ENCODE data around the gene MACROD2.
A peak's percentile ranks its signal among the peaks of the same experiment; 100 is the strongest.
"Not testable (repeated sequence)": the region's sequence is repeated elsewhere in the genome, so short reads cannot be mapped to it uniquely, and the experiment has no call there.

The MACROD2 gene

GRCh38 chr20:13995086-13995665 is at the start of gene MACROD2:
MACROD2 (plus strand) TSS chr20:13995516.
- peak; percentile 88 for DNase-seq

- DNase-seq, result no peak
Observed at GRCh38 chr20:13947719-13948118, 47.6 kb upstream of the MACROD2 start.

GRCh38 chr20:13953227-13953626 is 42.1 kb upstream of the MACROD2 start:
- no peak for DNase-seq

GRCh38 chr20:13960119-13960518 is 35.2 kb upstream of the MACROD2 start:
- DNase-seq, result no peak

GRCh38 chr20:13960525-13960924 is 34.8 kb upstream of the MACROD2 start:
- DNase-seq, result no peak

GRCh38 chr20:13984211-13984610 is 11.1 kb upstream of the MACROD2 start:
- DNase-seq, result no peak

- DNase-seq, result no peak
Observed at GRCh38 chr20:13990465-13990864, 4.9 kb upstream of the MACROD2 start, which contains the start of gene SEL1L2. SEL1L2 (minus strand) TSS chr20:13990614; CDS start chr20:13990534, 80 bp downstream.

- DNase-seq, result no peak
Observed at GRCh38 chr20:13991311-13991710, 4.0 kb upstream of the MACROD2 start.

GRCh38 chr20:13991955-13992354 is 3.4 kb upstream of the MACROD2 start:
- DNase-seq, result not testable (repeated sequence)

GRCh38 chr20:13995841-13996240 is 525 bp downstream of the MACROD2 start:
- DNase-seq, result no peak

GRCh38 chr20:13996265-13996664 is 949 bp downstream of the MACROD2 start:
- DNase-seq, result no peak

- no peak for DNase-seq
Observed at GRCh38 chr20:14000917-14001316, 5.6 kb downstream of the MACROD2 start.

- no peak for DNase-seq
Observed at GRCh38 chr20:14005996-14006395, 10.7 kb downstream of the MACROD2 start.

GRCh38 chr20:14009208-14009607 is 13.9 kb downstream of the MACROD2 start:
- DNase-seq, result no peak

GRCh38 chr20:14012671-14013070 is 17.4 kb downstream of the MACROD2 start:
- DNase-seq, result no peak

- DNase-seq, result no peak
Observed at GRCh38 chr20:14030991-14031390, 35.7 kb downstream of the MACROD2 start.

GRCh38 chr20:14033310-14033709 is 38.0 kb downstream of the MACROD2 start:
- DNase-seq, result no peak

- DNase-seq, result no peak
Observed at GRCh38 chr20:14036567-14036966, 41.3 kb downstream of the MACROD2 start.

GRCh38 chr20:14044712-14045276 is 49.5 kb downstream of the MACROD2 start:
- not testable (repeated sequence) for DNase-seq

GRCh38 chr20:14046534-14046933 is 51.2 kb downstream of the MACROD2 start:
- no peak for DNase-seq

- DNase-seq, result no peak
Observed at GRCh38 chr20:14049111-14049510, 53.8 kb downstream of the MACROD2 start.

GRCh38 chr20:14051454-14051853 is 56.1 kb downstream of the MACROD2 start:
- DNase-seq, result no peak

- peak; percentile 41 for DNase-seq
Observed at GRCh38 chr20:14055127-14055742, 59.9 kb downstream of the MACROD2 start.

GRCh38 chr20:14062171-14062570 is 66.9 kb downstream of the MACROD2 start:
- no peak for DNase-seq

GRCh38 chr20:14062786-14063185 is 67.5 kb downstream of the MACROD2 start:
- DNase-seq, result no peak
